Measurements from ENCODE around the gene DNAH3. TPM values are rescaled to one million over a fixed set of nuclear protein-coding genes. Genes with fewer than 3 reads are reported as not detected.

DNAH3 gene
- total and polyA plus RNA-seq, 2 of the 8 experiments (the other 6 are each of a cell fraction or from before 2014, with no cell fraction given): 0.57 to 0.71 TPM

GRCh38 chr16:21130811-21131210 lies 19.8 kb downstream of the DNAH3 start:
- Histone ChIP-seq H3K79me2 (ENCODE audit: control insufficient read depth in 1 of 2, insufficient read depth in 2 of 2, low read length in 2 of 2) (no peaks in the 10 kb centered on the region), H4K20me1 (replicated peaks in 1 of 2; ENCODE audit: control insufficient read depth in 1 of 2, insufficient read depth in 2 of 2, low read length in 2 of 2) (no peaks in the 10 kb centered on the region), H2BK5ac (ENCODE audit: low read depth, low read length) (no peak overlapping the region; the same call in 1 of the 2 replicates), H3K4ac (replicated peaks; ENCODE audit: insufficient read length, low read depth, low read length) (no peak overlapping the region), H3K4me1 (replicated peaks in 1 of 4; ENCODE audit: control insufficient read depth in 3 of 4, insufficient read depth in 4 of 4, low read length in 3 of 4) (peaks cover 2 to 7% (median 3%) of the 10 kb centered on the region in 4 experiments), H3K27ac (ENCODE audit: low read depth, low read length) (no peak overlapping the region), H3K56ac (replicated peaks; ENCODE audit: insufficient read length, low read depth, low read length) (no peak overlapping the region), H3K23me2 (ENCODE audit: low read depth, low read length) (no peaks in the 10 kb centered on the region), H4K91ac (replicated peaks; ENCODE audit: insufficient read length, low read length) (no peak overlapping the region), H3K9ac (replicated peaks in 1 of 4; ENCODE audit: extremely low read depth in 1 of 4, low read depth in 3 of 4, low read length in 3 of 4) (no peak overlapping the region), H3K14ac (ENCODE audit: insufficient read length) (no peak overlapping the region), H3K79me1 (ENCODE audit: low read depth, low read length) (no peaks in the 10 kb centered on the region), H3K9me3 (ENCODE audit: insufficient read depth in 2 of 2, low read depth in 1 of 2, low read length in 1 of 2) (no peaks in the 10 kb centered on the region), H2BK15ac (ENCODE audit: low read length) (no peak overlapping the region), H3K4me2 (ENCODE audit: insufficient read depth in 1 of 2, low read depth in 2 of 2, low read length in 2 of 2) (no peak overlapping the region; a peak in 1 of 4 replicates), H2BK120ac (replicated peaks; ENCODE audit: low read depth, low read length) (no peak overlapping the region), H4K5ac (ENCODE audit: insufficient read length, low read depth, low read length) (no peak overlapping the region), H3K4me3 (ENCODE audit: extremely low read depth in 1 of 4, insufficient read depth in 2 of 4, low read depth in 3 of 4, low read length in 4 of 4) (no peak overlapping the region), H2AK5ac (ENCODE audit: low read depth, low read length) (no peak overlapping the region), H3K27me3 (replicated peaks in 1 of 4; ENCODE audit: control insufficient read depth in 3 of 4, extremely low read depth in 1 of 4, insufficient read depth in 3 of 4, low read length in 3 of 4) (no peaks in the 10 kb centered on the region), H2BK12ac (ENCODE audit: low read depth, low read length) (no peak overlapping the region), H3K36me3 (ENCODE audit: control insufficient read depth in 2 of 4, insufficient read depth in 4 of 4, low read length in 3 of 4) (no peaks in the 10 kb centered on the region), H2BK20ac (ENCODE audit: low read length) (no peak overlapping the region), H3K18ac (ENCODE audit: extremely low read depth, low read length) (no peak overlapping the region; the same call in 1 of the 2 replicates), H2AFZ (ENCODE audit: low read length) (no peak overlapping the region), H4K8ac (ENCODE audit: extremely low read depth, insufficient read depth, low read length) (no peak overlapping the region), H3K23ac (ENCODE audit: insufficient read length) (no peak overlapping the region)
- TF ChIP-seq POU5F1 (IDR thresholded peaks at IDR 0.05; ENCODE audit: low read depth, low read length): peak; percentile 71
- no peak for TF ChIP-seq TBP (IDR thresholded peaks at IDR 0.05; ENCODE audit: low read depth, low read length)
- TF ChIP-seq KDM1A (IDR thresholded peaks at IDR 0.05; ENCODE audit: borderline replicate concordance, low read length): peak; percentile 89
- TF ChIP-seq CEBPB (IDR thresholded peaks at IDR 0.05; ENCODE audit: low read depth, low read length): peak; percentile 60; the same call in 1 of the 2 replicates
- no peak for DNase-seq (ENCODE audit: low read depth in 1 of 2, low spot score in 2 of 2)
- peak; percentile 66 for FAIRE-seq
- CTCF ChIA-PET (ENCODE audit: partially characterized antibody): interaction anchor here (0.7 to 1.4 kb wide), 2 partner anchors 15 to 143 kb away, joined by 3 read pairs; no protein-coding TSS in a partner anchor
- POLR2A ChIA-PET (ENCODE audit: partially characterized antibody): interaction anchor here (0.7 kb wide), 1 partner anchor 1130 kb away, joined by 3 read pairs; no protein-coding TSS in a partner anchor
- 53% methylated on average over 3 of the region's 3 CpGs; no CpG with 5 or more reads in 1 of the 2 experiments for WGBS, 2 experiments (ENCODE audit: extremely low coverage in 1 of 2, insufficient coverage in 1 of 2, insufficient read length in 1 of 2, insufficient replicate concordance in 2 of 2, low coverage in 1 of 2, low lambda C conversion rate in 2 of 2, missing lambda C conversion rate in 1 of 2)

Measured in H1 (cell line).